Fibroblast of gingiva (primary cell): ENCODE results near the gene SLX4IP.

Source experiments
- DNase-seq: peaks from one replicate; pipeline ENCODE4 v3.0.0-alpha.2; 2011; ENCODE audit warnings: low read depth

Gene SLX4IP

DNA sequence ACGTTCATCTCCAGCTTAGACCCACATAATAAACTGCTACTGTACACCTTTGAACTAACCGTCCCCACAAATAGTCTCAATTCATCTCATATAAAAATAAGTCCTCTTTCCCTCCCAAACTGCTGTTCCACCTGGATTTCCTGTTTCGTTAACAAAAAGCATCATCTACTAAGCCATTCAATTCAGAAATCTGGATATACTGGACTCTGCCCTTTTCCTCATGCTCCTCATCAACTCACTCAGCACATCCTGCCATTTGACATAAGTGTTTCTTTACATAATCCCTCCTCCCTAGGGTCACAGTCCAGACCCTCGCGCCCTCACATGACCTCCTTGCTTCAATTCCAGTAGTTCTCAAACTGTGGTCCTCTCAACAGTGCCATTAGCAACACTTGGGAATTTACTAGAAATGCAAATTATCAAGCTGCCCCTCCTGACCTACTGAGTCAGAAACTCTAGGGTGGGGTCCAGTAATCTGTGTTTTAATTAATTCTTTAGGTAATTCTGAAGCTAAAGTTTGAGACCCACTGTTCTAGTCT is 5.6 kb upstream of the SLX4IP start:
- no peak for DNase-seq

DNA sequence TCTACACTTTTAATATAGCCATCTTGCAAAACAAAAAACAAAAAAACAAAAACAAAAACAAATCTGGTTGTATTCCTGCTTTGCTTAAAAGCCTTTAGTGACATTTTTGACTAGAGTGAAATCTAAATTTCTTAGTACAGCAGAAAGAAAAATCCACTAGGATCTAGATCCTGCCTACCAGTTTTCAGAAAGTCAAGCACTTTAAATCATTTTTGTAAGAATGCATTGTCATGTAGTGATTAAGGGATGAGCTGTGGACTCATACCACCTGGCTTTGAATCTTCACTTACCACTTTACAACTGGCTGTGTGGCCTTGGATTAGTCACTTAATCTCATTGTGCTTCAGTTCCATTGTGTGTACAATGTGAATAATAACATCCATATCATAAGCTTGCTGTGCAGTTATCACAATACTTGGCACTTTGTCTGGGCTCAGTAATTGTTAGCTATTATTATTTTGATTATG is 5.1 kb upstream of the SLX4IP start:
- no peak for DNase-seq

DNA sequence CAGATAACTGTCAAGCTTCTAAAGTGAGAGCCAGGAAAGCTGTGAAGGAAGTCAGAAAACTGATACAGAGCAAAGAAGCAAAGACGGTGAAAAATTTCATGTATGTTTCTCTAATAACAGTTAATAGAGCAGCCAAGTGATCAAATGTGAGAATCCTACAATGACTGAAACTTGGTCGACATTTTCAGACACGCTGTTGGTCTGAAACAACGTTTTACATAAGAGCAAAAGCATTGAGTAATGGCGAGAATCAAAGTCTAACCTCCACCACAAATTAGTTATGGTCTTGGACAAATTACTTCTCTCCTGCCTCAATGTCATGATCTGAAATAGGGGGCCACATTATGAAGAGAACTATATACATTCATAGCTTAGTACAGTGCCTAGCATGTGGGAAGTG is 4.4 kb upstream of the SLX4IP start:
- no peak for DNase-seq

DNA sequence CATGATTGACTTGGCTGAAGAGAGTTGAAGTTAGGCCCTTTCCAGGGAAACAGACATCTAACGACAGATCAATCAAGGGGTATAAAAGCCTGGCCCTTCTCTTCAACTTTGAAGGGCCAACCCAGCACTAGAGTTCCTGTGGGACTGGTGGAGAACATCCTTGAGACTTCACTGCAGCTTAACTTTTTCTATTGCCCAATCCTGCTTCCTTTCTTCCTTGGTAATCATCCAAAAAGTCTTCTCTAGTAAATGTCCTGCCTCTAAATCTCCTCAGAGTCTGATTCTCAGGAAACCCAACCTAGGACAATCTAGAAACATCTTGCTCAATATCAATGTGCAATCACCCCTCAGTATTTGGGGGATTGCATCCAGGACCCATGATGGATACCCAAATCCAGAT is 3.0 kb upstream of the SLX4IP start:
- peak; percentile 25 for DNase-seq

DNA sequence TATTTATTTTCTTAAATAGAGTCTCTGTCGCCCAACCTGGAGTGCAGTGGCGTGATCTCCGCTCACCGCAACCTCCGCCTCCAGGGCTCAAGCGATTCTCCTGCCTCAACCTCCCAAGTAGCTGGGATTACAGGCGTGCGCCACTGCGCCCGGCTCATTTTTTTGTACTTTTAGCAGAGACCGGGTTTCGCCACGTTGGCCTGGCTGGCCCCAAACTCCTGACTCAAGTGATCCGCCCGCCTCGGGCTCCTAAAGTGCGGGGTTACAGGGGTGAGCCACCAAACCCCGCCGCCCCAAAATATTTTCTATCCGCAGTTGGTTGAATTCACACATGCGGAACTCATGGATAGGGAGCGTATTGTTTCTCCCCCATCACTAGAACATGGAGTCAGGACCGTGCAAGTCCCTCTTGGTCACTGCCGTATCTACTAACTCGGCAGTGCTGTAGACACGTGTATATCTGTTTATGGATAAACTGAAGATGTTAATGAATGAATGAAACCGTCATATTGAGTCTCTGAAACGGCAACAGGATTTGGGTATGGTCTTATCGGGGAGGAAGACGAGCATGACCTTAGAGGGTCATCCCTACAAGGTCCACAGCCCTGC is 2.0 kb upstream of the SLX4IP start:
- no peak for DNase-seq

DNA sequence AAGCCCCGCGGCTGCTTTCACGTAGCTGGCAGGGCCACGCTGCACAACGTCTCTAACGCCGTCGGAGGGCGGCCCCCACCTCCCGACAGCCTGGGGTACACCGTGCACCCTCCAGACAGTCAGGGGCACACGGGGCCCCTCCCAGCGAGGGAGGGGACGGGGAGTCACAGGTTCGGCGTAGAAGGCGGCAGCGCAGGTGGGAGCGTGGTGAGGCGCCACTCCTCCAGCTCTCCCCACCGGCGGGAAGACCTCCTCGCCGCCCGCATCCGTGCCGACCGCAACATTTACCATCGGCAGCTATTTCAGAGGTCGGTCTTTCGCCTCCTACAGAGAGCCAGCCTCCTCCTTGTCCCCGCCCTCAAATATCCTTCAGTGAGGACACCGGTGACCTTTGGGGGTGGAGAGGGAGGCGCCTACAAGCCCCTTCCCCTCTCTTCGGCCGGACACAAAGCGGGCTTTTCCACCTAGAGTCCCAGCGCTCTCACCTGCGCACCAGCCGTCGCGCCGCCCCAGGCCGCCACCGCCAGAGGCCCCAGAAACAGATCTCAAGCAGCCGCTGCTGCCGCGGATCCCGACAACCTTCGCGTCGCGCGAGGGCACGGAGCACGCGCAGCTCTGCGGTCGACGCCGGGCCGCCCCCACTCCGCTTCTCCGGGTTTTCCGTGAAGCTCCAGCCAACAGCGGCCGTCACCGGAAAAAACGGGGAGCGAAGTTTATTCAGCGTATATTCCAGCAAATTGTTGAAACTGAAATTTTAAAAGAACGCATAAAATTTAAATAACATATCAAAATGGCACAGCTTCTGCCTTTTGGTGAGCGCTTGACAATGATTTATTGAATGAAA is 1.3 kb upstream of the SLX4IP start, which contains the start of gene MKKS:
Gene MKKS, minus strand, starts transcription at position 600 of the 844 bp plus-strand sequence. CDS start 20,708 bp downstream, outside the sequence.
- DNase-seq: peak; percentile 94

DNA sequence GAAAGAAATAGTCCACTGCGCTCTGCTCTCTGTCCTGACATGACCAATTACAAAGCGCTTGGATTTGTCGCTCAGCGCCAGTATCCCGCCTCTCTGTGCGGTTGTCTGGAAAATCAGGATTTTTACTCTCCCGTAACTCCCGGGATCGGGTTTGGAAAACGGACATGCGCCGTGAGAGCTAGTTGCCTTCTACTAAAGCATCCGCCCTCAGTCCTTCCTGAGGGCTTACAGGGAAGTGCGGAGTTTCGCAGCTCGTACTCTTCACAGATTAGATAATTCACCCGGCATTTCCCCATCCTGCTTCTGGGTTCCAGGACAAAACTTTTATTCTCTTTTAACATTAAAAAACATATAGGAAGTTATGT is 656 bp upstream of the SLX4IP start:
- peak; percentile 99 for DNase-seq

DNA sequence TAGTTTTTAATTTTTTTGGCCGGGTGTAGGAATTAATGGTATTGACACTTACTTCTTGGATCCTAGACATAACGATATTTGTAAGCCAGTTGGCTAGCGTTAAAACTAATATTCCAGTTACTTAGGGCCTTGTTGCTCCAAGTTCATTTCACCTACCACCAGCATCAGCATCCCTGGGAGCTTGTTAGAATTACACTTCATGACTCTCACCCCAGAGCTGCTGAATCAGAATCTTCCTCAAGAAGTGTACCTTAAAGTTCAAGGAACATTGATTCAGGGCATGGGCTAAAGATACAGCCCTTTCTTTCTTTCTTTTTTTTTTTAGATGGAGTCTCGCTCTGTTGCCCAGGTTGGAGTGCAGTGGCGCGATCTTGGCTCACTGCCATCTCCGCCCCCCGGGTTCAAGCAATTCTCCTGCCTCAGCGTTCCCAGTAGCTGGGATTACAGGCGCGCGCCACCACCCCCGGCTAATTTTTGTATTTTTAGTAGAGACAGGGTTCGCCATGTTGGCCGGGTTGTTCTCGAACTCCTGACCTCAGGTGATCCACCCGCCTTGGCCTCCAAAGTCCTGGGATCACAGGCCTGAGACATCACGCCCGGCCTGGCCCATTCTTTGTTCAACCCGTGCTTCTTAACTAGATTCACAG is 1.1 kb downstream of the SLX4IP start:
- no peak for DNase-seq

DNA sequence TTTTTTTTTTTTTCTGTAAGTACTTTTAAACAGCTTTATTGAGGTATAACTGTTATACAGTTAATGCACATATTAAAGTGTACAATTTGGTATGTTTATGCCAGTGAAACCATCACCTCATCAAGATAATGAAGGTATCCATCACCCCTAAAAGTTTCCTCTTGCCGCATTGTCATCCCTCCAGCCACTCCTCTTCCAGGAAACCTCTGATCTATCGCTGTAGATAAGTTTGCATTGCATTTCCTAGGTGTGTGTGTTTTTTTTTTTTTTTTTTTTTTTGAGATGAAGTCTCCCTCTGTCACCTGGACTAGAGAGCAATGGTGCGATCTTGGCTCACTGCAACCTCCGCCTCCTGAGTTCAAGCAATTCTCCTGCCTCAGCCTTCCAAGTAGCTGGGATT is 3.1 kb downstream of the SLX4IP start:
- DNase-seq: no peak

DNA sequence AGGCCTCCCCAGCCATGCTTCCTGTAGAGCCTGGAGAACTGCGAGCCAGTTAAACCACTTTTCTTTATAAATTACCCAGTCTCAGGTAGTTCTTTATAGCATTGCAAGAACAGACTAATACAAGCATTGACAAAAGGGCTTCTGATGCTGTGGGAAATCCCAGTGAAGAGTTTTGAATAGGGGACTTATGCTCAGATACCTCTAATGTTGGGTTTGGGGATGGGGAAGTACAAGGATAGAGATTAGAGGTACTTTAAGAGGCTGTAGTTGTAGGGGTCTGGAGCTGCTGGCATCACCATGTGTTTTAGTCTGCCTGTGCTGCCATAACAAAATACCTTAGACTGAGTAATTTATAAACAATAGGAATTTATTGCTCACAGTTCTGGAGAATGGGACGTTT is 8.8 kb downstream of the SLX4IP start:
- no peak for DNase-seq

DNA sequence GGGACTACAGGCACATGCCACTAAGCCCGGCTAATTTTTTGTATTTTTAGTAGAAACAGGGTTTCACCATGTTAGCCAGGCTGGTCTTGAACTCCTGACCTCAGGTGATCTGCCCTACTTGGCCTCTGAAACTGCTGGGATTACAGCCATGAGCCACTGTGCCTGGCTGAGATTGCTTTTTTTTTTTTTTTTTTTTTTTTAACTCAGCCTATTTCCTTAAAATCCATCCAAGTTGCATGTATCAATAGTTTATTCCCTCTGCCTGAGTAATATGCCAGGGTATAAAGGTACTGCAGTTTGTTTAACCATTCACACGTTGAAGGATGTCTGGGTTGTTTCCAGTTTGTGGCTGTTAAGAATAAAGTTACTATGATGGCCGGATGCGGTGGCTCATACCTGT is 10.7 kb downstream of the SLX4IP start:
- no peak for DNase-seq

DNA sequence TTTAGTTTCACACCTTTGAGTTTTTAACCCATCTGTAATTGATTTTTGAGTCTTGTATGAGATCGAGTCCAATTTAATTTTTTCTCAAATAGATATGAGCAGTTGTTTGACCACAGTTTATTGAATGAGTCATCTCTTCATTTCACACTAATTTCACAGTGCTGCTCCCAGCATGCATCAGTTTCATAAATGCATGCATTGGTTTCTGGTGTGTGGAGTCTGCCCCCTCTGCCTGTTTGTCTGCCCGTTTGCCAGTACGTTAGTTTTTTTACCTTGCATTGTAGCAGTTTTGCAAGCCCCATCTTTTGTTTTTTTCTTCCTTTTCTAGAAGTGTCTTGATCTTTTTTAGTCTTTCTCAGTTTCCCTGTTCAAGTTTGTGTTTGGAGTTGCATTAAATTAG is 11.9 kb downstream of the SLX4IP start:
- peak; percentile 71 for DNase-seq

DNA sequence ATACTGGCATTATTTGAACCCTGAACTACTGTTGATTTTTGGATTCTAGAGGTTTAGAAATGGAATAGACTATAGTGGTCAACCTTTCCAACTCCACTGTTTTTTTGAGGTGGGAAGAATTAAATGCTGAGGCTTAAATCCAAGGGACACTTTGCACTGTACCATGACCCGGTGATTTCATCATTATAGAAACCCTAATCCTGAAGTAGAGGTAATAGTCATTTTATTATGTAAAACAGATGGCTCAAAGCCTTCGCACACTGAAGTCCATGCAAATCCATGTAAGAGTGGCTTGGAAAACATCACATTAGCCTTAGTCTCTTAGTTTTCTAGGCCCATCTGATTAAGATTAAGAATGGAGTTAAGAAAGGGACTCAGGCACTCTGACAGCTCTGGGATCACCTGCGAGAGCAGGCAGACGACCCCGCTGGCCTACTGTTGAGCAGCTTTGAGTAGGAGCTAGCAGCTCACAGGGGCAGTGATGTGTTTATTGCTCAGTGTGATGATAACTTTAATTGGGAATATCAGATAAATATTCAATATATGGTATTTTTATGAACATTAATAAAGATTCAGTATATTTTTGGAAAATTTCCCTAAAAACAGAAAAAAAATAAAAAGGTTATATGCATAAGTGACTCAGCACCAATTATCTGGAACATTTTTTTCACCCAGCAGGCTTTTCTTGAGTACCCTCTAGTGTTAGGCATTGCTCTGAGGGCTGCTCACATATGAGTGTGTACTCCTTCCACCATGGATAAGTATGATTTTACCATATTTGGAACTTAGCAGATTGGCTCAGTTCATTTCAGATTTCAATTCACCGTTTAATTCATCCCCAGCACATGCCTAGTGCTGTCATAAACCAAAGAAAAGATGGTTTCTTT is 13.4 kb downstream of the SLX4IP start:
- DNase-seq: peak; percentile 12

DNA sequence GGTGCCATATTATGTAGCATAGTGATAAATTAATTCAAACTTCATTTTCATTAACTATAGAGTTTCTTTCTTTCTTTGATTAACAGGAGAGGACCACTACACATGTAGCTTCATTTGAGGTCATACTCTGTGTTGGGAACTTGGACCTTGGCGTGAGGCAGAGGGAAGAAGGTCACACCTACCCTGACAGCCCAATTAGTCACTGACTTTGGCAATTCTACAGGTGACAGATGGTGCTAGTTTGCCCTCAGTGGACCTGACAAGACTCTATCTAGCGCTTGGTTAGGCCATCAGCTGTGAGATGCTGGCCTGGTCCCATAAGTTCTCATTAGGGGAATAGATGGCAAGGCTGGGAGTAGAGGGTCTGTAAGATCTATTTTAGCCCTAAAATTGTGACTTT is 14.2 kb downstream of the SLX4IP start:
- no peak for DNase-seq

DNA sequence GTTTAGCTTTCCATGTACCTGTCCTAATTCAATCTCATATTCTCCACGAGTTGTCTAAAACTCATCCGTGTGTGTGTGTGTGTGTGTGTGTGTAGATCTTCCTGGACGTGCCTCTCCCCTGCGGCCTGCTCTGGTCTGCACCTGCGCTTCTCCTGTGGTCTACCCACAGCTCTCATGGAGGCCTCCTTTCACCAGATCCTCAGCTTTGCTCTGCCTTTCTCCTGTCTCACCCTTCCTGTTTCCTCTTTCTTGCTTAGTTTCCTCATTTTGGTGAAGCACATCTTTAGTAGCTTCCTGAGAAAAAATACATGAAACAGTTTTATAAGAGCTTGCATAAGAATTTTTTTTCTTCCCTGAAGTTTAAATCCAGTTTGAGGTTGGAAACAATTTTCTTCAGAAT is 18.1 kb downstream of the SLX4IP start:
- DNase-seq: no peak

DNA sequence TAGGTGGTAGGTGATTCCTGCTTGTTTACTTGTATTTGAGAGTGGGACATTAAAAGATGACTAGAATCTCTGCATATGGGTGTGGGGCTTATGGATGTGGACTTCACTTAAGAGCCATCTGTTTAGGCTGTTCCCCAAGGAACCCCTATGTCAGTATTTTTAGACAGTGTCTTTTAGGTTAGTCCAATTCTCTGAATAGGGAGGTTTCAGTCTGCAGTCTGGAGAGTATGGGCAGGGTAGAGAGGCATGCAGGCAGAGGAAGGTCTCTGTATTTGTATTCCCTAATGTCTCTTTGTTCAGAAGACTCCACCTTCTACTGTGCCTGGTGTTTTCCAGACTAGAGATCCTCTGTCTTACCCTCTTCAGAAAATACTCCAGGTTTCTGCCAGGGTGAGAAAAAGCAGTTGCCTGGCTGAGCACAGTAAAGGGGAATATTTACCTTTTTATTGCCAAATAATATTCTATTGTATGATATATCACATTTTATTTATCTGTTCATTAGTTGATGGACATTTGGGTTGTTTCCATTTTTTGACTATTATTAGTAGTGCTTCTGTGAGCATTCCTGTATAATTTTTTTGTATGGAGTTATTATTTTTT is 19.1 kb downstream of the SLX4IP start:
- no peak for DNase-seq

DNA sequence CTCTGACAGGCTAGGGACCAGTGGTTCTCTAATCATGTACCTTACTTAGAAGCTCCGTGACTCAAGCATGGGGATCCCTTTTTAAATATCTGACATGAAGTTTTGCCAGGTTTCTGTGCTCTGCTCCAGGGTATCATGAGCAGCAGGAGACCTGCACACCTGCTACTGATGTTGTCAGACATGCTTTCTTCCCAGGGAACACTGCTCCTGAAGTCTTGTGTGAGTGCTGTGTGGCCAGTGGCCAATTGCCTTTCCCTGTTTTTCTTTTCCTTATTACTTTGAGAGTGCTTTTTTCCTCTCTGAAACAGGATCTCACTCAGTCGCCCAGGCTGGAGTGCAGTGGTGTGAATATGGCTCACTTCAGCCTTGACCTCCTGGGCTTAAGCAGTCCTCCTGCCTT is 26.4 kb downstream of the SLX4IP start:
- DNase-seq: no peak

DNA sequence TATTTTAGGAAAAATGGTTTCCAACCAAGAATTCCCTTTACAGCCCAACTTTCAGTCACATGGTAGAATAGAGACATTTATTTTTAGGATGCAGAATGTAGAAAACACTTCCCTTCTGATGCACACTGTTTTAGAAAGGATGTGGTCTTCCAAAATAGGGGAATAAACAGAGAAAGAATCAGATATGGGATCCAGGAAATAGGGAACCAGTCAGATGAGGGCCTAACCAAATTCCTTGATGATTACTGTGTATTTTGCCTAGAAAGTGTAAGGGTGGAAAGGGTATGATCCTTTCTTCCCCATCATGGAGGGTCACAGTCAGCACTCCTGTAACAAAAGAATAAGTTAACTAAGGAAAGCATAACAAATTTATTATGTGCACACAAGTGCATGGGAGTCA is 27.4 kb downstream of the SLX4IP start:
- no peak for DNase-seq

DNA sequence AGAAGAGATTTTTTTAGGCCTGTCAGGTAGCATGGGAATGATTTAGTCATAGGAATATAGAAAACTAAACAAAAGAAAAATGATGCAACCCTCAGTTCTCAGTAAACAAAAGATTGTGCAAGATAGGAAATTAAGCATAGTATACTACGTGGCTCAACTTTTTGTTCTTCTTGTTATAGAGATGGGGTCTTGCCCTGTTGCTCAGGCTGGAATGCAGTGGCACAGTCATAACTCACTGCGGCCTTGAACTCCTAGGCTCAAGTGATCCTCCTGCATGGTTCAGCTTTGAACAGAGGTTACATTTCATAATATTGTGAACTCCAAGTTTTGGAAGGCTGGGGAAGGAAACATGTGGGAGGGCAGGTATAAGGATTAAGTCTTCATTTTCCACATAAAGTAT is 28.5 kb downstream of the SLX4IP start:
- no peak for DNase-seq

DNA sequence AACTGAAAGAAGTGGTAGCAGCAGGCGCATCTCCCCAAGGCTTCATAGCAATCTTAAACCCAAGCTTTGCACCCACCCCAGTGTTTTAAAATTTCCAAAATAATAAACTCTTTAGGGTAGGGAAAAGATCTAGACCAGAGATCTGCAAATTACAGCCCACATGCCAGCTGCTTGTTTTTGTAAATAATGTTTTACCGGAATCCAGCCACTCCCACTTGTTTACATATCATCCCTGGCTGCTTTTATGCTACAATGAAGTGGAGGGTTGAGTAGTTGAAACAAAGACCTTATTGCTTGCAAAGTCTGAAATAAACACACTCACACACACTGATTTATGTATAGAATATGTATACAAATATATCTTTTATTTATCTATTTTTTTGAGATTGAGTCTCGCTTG is 30.0 kb downstream of the SLX4IP start:
- no peak for DNase-seq

DNA sequence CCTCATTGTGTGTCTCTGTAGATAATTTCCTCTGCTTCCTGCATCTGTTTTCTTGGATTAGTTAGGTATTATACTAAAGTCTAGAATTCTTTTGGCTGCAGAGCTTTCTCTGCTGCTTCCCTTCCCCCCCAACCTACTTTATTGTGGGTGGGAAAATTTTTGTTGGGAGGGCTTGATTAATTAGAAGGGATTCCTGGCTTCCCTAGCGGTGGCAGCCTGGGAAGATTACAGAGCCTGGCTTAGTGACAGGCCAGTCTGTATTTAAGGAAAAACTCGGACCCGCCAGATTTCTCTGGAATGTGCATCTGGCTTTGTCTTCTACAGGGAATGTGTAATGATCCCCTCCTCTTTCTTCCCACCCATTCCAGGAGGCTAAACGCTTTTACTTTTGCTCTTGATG is 31.2 kb downstream of the SLX4IP start:
- DNase-seq: no peak
